Endodermal cell (in vitro differentiated cells): Measurements from ENCODE around the gene SMARCE1. TPM values are rescaled to one million over a fixed set of nuclear protein-coding genes. Genes with fewer than 3 reads are reported as not detected.

ENCODE experiments used
- DNase-seq: peaks from one replicate; pipeline ENCODE4 v3.0.0-alpha.2; 2017
- H3K27ac ChIP-seq: 2 replicates; pipeline ENCODE4 v1.5.1; 2013; ENCODE audit warnings: mild to moderate bottlenecking, low read depth, low read length, moderate library complexity
- H3K27me3 ChIP-seq: 2 replicates; pipeline ENCODE4 v1.6.1; 2013; ENCODE audit warnings: mild to moderate bottlenecking, low read length, moderate library complexity; ENCODE audit not compliant: insufficient read depth, control insufficient read depth, poor library complexity, severe bottlenecking
- H3K36me3 ChIP-seq: 2 replicates; pipeline ENCODE4 v1.7.0; 2013; ENCODE audit warnings: mild to moderate bottlenecking, low read length, moderate library complexity; ENCODE audit not compliant: control insufficient read depth, insufficient read depth
- H3K4me1 ChIP-seq: one replicate; pipeline ENCODE4 v1.7.0; 2013; ENCODE audit warnings: low read length; ENCODE audit not compliant: control insufficient read depth, insufficient read depth
- H3K4me3 ChIP-seq: 2 replicates; pipeline ENCODE4 v1.5.1; 2013; ENCODE audit warnings: mild to moderate bottlenecking, low read length, moderate library complexity
- H3K9ac ChIP-seq: 2 replicates; pipeline ENCODE4 v1.6.1; 2013; ENCODE audit warnings: mild to moderate bottlenecking, low read length, moderate library complexity; ENCODE audit not compliant: poor library complexity, severe bottlenecking; ENCODE audit errors: extremely low read depth
- H3K9me3 ChIP-seq: 2 replicates; pipeline ENCODE4 v1.6.1; 2013; ENCODE audit warnings: mild to moderate bottlenecking, low read length, moderate library complexity; ENCODE audit not compliant: control insufficient read depth
- H3K27ac Mint-ChIP-seq: 2 replicates; pipeline ENCODE4 v1.8.0; 2020; ENCODE audit warnings: mixed read lengths
- H3K27me3 Mint-ChIP-seq: 2 replicates; pipeline ENCODE4 v1.8.0; 2021; ENCODE audit warnings: mild to moderate bottlenecking, mixed read lengths; ENCODE audit not compliant: insufficient read depth
- H3K36me3 Mint-ChIP-seq: 2 replicates; pipeline ENCODE4 v1.8.0; 2020; ENCODE audit warnings: low read depth, mixed read lengths
- H3K4me1 Mint-ChIP-seq: 2 replicates; pipeline ENCODE4 v1.8.0; 2020; ENCODE audit warnings: mixed read lengths
- H3K4me3 Mint-ChIP-seq: 2 replicates; pipeline ENCODE4 v1.8.0; 2020; ENCODE audit warnings: mild to moderate bottlenecking, moderate library complexity, mixed read lengths
- H3K9me3 Mint-ChIP-seq: 2 replicates; pipeline ENCODE4 v1.8.0; 2020; ENCODE audit warnings: mild to moderate bottlenecking, mixed read lengths
- WGBS, 2 experiments: methylation state at CpG; one replicate each; pipeline versions ENCODE4 v1.1.5 to v1.1.7; 2013; ENCODE audit warnings: missing lambda C conversion rate in 2 of 2, mixed read lengths in 1 of 2; ENCODE audit not compliant: insufficient coverage in 1 of 2, insufficient read length in 1 of 2; 5-methylcytosine and 5-hydroxymethylcytosine counted together
- total RNA-seq, 2 donors: library from RNA; stranded (reverse); fragmentation: NEBNext Ultra II Directional in 1 of 2; extraction: Animal tissue kit (Norgen Biotek cat#: 25700) in 1 of 2; gene quantifications; 2 replicates in 1 of 2; 3 replicates in 1 of 2; pipeline ENCODE4 v1.2.1, GENCODE V29; 2021
- TF ChIP-seq, protein P1 (sequence below): fragments of 200-600 bp; sonication (generic); conservative IDR thresholded peaks from 2 replicates; pipeline ENCODE4 v1.5.0; 2021; ENCODE audit warnings: antibody characterized with exemption, mild to moderate bottlenecking

SMARCE1 gene
- total RNA-seq, 2 donors from 2014 or later, result 156 to 191 TPM

DNA sequence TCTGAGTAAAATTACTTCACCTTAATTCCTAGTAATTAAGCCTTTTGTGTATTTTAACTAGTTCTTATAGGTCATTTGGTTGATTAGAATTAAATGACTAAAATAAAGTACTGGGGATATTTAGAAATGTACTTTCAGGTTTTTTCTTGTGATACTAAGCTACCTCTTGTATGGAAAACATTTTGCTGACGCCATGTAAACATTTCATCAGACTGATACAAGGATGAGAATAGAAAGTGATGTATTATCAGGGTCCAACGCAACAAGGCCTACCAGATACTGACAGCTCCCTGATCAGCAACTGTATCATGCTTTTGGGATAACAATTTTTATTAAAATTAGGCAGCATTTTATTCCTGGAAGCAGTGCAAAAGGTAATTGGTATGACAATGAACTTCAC lies 1.7 kb downstream of the SMARCE1 start:
- peak overlapping the region; percentile 95 for H3K4me3 Mint-ChIP-seq
- H3K36me3 Mint-ChIP-seq, result peaks cover 32% of the 10 kb centered on the region
- H3K9me3 Mint-ChIP-seq, result no peaks in the 10 kb centered on the region
- H3K27me3 ChIP-seq, result no peaks in the 10 kb centered on the region
- TF ChIP-seq, protein P1, sequence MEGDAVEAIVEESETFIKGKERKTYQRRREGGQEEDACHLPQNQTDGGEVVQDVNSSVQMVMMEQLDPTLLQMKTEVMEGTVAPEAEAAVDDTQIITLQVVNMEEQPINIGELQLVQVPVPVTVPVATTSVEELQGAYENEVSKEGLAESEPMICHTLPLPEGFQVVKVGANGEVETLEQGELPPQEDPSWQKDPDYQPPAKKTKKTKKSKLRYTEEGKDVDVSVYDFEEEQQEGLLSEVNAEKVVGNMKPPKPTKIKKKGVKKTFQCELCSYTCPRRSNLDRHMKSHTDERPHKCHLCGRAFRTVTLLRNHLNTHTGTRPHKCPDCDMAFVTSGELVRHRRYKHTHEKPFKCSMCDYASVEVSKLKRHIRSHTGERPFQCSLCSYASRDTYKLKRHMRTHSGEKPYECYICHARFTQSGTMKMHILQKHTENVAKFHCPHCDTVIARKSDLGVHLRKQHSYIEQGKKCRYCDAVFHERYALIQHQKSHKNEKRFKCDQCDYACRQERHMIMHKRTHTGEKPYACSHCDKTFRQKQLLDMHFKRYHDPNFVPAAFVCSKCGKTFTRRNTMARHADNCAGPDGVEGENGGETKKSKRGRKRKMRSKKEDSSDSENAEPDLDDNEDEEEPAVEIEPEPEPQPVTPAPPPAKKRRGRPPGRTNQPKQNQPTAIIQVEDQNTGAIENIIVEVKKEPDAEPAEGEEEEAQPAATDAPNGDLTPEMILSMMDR, result no peak
- peaks cover 46% of the 10 kb centered on the region for H3K4me1 Mint-ChIP-seq
- no peaks in the 10 kb centered on the region for H3K9me3 ChIP-seq
- peaks cover 48% of the 10 kb centered on the region for H3K36me3 ChIP-seq
- peak overlapping the region; percentile 97 for H3K9ac ChIP-seq
- H3K27ac ChIP-seq, result no peak overlapping the region
- peaks cover 9% of the 10 kb centered on the region for H3K4me1 ChIP-seq
- no peak overlapping the region for H3K27ac Mint-ChIP-seq
- H3K27me3 Mint-ChIP-seq, result no peaks in the 10 kb centered on the region
- no peak for DNase-seq
- H3K4me3 ChIP-seq, result peak overlapping the region; percentile 93
- WGBS, 2 experiments, result 85 to 100% methylated on average over 1 to 2 of the region's 2 CpGs

DNA sequence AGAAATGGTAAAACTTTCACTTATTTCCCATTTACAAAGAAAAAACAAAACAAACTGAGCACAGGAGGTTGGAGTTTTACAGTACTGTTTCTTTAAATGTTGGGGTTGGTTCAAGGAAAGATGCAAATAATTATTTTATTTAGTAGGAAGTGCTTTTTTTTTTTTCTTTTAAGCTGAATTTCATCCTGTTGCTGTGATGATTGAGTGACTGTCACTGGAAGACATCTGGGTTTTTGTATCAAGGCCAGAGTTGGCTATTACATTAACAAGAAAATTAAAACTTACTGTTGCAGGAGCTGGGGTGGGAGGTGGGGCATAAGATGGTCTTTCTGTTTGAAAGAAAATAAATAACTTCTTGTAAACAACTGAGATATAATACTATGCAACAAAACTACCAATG lies 2.3 kb downstream of the SMARCE1 start:
- Histone ChIP-seq H3K27ac (no peak overlapping the region), H3K27me3 (no peaks in the 10 kb centered on the region), H3K9me3 (no peaks in the 10 kb centered on the region), H3K9ac (no peak overlapping the region), H3K4me3 (peak overlapping the region; percentile 93), H3K36me3 (peaks cover 54% of the 10 kb centered on the region), H3K4me1 (peaks cover 9% of the 10 kb centered on the region)
- H3K4me3 Mint-ChIP-seq, result peak overlapping the region; percentile 95
- peaks cover 52% of the 10 kb centered on the region for H3K4me1 Mint-ChIP-seq
- no peak for DNase-seq
- TF ChIP-seq, protein P1, result no peak
- no peaks in the 10 kb centered on the region for H3K9me3 Mint-ChIP-seq
- no peaks in the 10 kb centered on the region for H3K27me3 Mint-ChIP-seq
- peaks cover 35% of the 10 kb centered on the region for H3K36me3 Mint-ChIP-seq
- no peak overlapping the region for H3K27ac Mint-ChIP-seq

DNA sequence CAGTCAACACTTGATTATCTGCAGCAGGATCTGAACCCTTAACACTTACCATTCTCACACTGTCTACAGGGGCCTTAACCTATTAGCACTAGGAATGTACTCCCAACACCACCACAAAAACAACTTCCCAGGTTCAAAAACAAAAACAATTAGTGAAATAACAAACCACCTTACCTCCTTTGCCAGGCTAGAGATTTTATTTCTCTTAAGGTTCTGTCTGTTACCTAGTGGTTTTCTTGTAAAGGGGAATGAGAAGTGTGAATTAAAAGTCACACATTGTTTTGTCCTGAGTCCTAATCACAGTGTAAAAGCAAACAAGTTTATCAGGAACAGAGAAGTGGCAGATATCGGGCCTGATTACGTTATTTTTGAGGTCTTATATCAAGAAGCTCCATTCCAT lies 9.7 kb downstream of the SMARCE1 start:
- TF ChIP-seq, protein P1, result no peak
- Histone ChIP-seq H3K4me1 (peaks cover 19% of the 10 kb centered on the region), H3K27ac (no peak overlapping the region), H3K9me3 (no peaks in the 10 kb centered on the region), H3K36me3 (peaks cover 79% of the 10 kb centered on the region), H3K9ac (no peak overlapping the region), H3K4me3 (peak overlapping the region; percentile 28), H3K27me3 (no peaks in the 10 kb centered on the region)
- WGBS, 2 experiments, result 31 to 66% methylated on average over 2 of the region's 2 CpGs
- Mint-ChIP-seq H3K36me3 (peaks cover 58% of the 10 kb centered on the region), H3K27me3 (no peaks in the 10 kb centered on the region), H3K9me3 (no peaks in the 10 kb centered on the region), H3K4me1 (peaks cover 60% of the 10 kb centered on the region), H3K4me3 (peak overlapping the region; percentile 9), H3K27ac (peak overlapping the region; percentile 74)
- DNase-seq, result no peak
